Measurements from ENCODE around the gene UBE2Z. TPM values are rescaled to one million over a fixed set of nuclear protein-coding genes. Genes with fewer than 3 reads are reported as not detected.

The UBE2Z gene
- total and polyA plus RNA-seq, 2 of the 8 experiments (the other 6 are each of a cell fraction or from before 2014, with no cell fraction given) = 73.4 to 75.9 TPM

- TF ChIP-seq CHD7 (IDR thresholded peaks at IDR 0.05; ENCODE audit: insufficient replicate concordance, low read length) (no peak), ZNF274 (IDR thresholded peaks at IDR 0.05; ENCODE audit: borderline replicate concordance, extremely low read depth, low read length) (no peak), RAD21 (IDR thresholded peaks at IDR 0.05 in 1 of 2, conservative IDR thresholded peaks at IDR 0.05 in 1 of 2; ENCODE audit: low read depth in 2 of 2, low read length in 2 of 2) (no peak), KDM4A (IDR thresholded peaks at IDR 0.05; ENCODE audit: low read depth, low read length, severe bottlenecking) (no peak), ASH2L (IDR thresholded peaks at IDR 0.05; ENCODE audit: low read length) (no peak), MAX (IDR thresholded peaks at IDR 0.05) (no peak), MAFK (IDR thresholded peaks at IDR 0.05; ENCODE audit: low read depth, low read length) (no peak), CTBP2 (IDR thresholded peaks at IDR 0.05; ENCODE audit: borderline replicate concordance, insufficient read depth, insufficient read length, low read length) (no peak), KDM5A (IDR thresholded peaks at IDR 0.05; ENCODE audit: low read length) (no peak), BRCA1 (IDR thresholded peaks at IDR 0.05; ENCODE audit: low read depth, low read length) (no peak), JUND (IDR thresholded peaks at IDR 0.05; ENCODE audit: low read length) (no peak)
Observed at GRCh38 chr17:48905987-48906515, 2.2 kb upstream of the UBE2Z start (continued).
